Thoracic aorta (tissue), 2 donors: ENCODE data around the gene EVX1. TPM values are rescaled to one million over a fixed set of nuclear protein-coding genes. Genes with fewer than 3 reads are reported as not detected.

Experiments used
- ATAC-seq: fragments of 150-250 bp; one replicate; pipeline ENCODE4 v1.8.0; 2017; ENCODE audit warnings: low read depth; ENCODE audit not compliant: insufficient number of reproducible peaks, low FRiP score
- DNase-seq: peaks from one replicate; pipeline ENCODE4 v3.0.0-alpha.2; 2020; ENCODE audit warnings: low spot score
- H3K27ac ChIP-seq, 2 donors: fragments of 200-600 bp; sonication (generic); 1 replicate in 1 of 2; 2 replicates in 1 of 2; pipeline ENCODE4 v1.5.1; 2016; ENCODE audit warnings: mild to moderate bottlenecking in 2 of 2, moderate library complexity in 2 of 2
- H3K27me3 ChIP-seq: fragments of 200-600 bp; sonication (generic); replicated peaks from 2 replicates; pipeline ENCODE4 v1.6.0; 2016; ENCODE audit warnings: mild to moderate bottlenecking; ENCODE audit not compliant: insufficient read depth
- H3K36me3 ChIP-seq: fragments of 200-600 bp; sonication (generic); one replicate; pipeline ENCODE4 v1.5.1; 2016
- H3K4me1 ChIP-seq, 2 donors: fragments of 200-600 bp; sonication (generic); 1 replicate in 1 of 2; 2 replicates in 1 of 2; pipeline versions ENCODE4 v1.5.1 to v1.6.0; 2016; ENCODE audit warnings: low read depth in 2 of 2, mild to moderate bottlenecking in 1 of 2; ENCODE audit not compliant: control insufficient read depth in 1 of 2
- H3K4me3 ChIP-seq: fragments of 200-600 bp; sonication (generic); 2 replicates; pipeline ENCODE4 v1.5.1; 2016; ENCODE audit warnings: mild to moderate bottlenecking
- H3K9me3 ChIP-seq: fragments of 200-600 bp; sonication (generic); 2 replicates; pipeline ENCODE4 v1.5.1; 2016
- CTCF ChIP-seq: fragments of 200-600 bp; sonication (generic); IDR thresholded peaks from one replicate; pipeline ENCODE4 v1.5.1; 2019; ENCODE audit warnings: antibody characterized with exemption
- total RNA-seq, 2 donors: library from RNA; depleted of rRNA; stranded (reverse); fragments of >200 nt; gene quantifications; one replicate each; pipeline versions ENCODE4 v1.1.0 to v1.2.3, GENCODE V29; 2016

EVX1 gene
- total RNA-seq, 2 donors from 2014 or later = not detected

- ATAC-seq = no peak
- H3K9me3 ChIP-seq = no peaks in the 10 kb centered on the region
These were observed 7.0 kb upstream of the EVX1 start for GRCh38 chr7:27235387-27236311.

DNA sequence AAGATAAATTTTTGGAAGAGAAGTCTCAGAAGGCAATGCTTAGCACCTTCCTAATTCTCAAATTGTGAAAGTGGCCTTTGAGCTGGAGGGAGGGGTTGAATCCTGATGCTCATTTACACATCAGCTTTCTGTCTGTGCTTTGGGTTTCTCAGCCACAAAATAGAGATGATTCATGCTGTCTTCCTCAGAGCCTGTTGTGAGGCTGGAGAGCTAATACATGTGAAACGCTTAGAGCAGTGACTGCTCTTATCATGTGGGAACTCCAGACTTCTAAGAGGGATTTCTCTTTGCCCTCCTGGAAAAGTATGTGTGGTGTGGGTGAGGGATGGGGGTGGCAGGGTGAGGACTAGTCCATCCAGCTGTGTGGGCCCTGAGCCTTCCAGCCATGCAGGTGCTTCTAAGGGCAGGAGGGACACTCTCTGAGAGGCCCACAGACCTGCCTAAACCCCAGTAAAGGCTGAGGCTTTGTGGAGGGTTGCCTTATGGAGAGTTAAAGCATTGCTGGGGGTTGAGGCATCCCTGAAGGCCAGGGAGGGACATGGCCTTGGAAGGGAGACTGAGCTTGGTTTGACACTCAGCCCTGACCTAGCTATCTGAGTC lies 4.8 kb upstream of the EVX1 start:
- Histone ChIP-seq H3K36me3 (no peaks in the 10 kb centered on the region), H3K27me3 (peaks cover 28% of the 10 kb centered on the region), H3K4me3 (no peak overlapping the region), H3K9me3 (no peaks in the 10 kb centered on the region), H3K4me1 (peaks cover 11 to 23% of the 10 kb centered on the region in 2 donors), H3K27ac (no peak overlapping the region)
- DNase-seq = no peak
- no peak for TF ChIP-seq CTCF
- no peak for ATAC-seq

More at GRCh38 chr7:27235387-27236311, 7.0 kb upstream of the EVX1 start:
- Histone ChIP-seq H3K27me3 (peaks cover 6% of the 10 kb centered on the region), H3K4me1 (peaks cover 6 to 16% of the 10 kb centered on the region in 2 donors), H3K4me3 (peak overlapping the region; percentile 61), H3K27ac (no peak overlapping the region), H3K36me3 (no peaks in the 10 kb centered on the region)
- no peak for DNase-seq
- TF ChIP-seq CTCF = no peak

GRCh38 chr7:27238979-27239386 lies 3.6 kb upstream of the EVX1 start:
- Histone ChIP-seq H3K27me3 (peaks cover 35% of the 10 kb centered on the region), H3K4me3 (peak overlapping the region; percentile 33)
- TF ChIP-seq CTCF = no peak

DNA sequence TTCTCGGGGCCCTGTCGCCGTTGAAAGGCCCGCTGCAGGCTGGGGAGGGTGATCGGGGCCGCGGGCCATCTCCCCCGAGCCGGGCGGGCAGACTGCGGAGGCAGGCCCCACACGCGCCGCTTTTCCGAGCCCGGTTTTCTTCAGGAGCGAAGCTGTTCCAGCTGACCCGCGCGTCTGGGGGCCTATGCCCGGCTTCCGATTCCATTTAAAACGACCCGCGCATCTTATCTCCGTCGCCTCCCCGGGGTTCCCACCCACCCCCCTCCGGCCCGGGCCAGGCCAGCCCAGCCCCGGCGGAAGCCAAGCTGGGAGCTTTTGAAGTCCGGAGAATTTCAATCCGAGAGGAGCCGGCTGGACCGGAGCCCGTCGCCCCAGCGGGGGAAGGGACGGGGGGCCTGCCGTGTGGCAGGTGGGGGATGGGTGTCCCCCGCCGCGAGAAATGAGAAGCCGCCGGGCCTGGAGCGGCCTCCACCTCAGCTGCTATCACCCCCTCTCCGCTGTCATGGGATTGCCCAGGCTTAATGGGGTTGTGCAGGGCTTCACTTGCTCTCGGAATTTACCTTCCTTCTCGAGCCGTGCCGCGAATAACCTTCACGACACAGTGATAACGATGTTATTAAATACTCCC lies 3.1 kb upstream of the EVX1 start:
- no peak for DNase-seq
- Histone ChIP-seq H3K9me3 (no peaks in the 10 kb centered on the region), H3K27me3 (peaks cover 40% of the 10 kb centered on the region), H3K36me3 (no peaks in the 10 kb centered on the region), H3K4me1 (peaks cover 13 to 34% of the 10 kb centered on the region in 2 donors), H3K4me3 (peak overlapping the region; percentile 33), H3K27ac (no peak overlapping the region)
- no peak for TF ChIP-seq CTCF
- no peak for ATAC-seq

More at GRCh38 chr7:27238979-27239386, 3.6 kb upstream of the EVX1 start:
- DNase-seq (no peak), ATAC-seq (no peak)
- no peak overlapping the region for H3K27ac ChIP-seq
- H3K4me1 ChIP-seq = peaks cover 13 to 34% of the 10 kb centered on the region in 2 donors
- no peaks in the 10 kb centered on the region for H3K36me3 ChIP-seq
- no peaks in the 10 kb centered on the region for H3K9me3 ChIP-seq
